ENCODE data around the gene TMEM37.

GRCh38 chr2:119480718-119481142, 49.1 kb downstream of the TMEM37 start:
- TF ChIP-seq, protein P1, sequence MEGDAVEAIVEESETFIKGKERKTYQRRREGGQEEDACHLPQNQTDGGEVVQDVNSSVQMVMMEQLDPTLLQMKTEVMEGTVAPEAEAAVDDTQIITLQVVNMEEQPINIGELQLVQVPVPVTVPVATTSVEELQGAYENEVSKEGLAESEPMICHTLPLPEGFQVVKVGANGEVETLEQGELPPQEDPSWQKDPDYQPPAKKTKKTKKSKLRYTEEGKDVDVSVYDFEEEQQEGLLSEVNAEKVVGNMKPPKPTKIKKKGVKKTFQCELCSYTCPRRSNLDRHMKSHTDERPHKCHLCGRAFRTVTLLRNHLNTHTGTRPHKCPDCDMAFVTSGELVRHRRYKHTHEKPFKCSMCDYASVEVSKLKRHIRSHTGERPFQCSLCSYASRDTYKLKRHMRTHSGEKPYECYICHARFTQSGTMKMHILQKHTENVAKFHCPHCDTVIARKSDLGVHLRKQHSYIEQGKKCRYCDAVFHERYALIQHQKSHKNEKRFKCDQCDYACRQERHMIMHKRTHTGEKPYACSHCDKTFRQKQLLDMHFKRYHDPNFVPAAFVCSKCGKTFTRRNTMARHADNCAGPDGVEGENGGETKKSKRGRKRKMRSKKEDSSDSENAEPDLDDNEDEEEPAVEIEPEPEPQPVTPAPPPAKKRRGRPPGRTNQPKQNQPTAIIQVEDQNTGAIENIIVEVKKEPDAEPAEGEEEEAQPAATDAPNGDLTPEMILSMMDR (IDR thresholded peaks at IDR 0.05) = no peak
- TF ChIP-seq POLR2A (IDR thresholded peaks at IDR 0.05) = no peak
